ENCODE measurements around the gene KRTAP19-8. TPM values are rescaled to one million over a fixed set of nuclear protein-coding genes. Genes with fewer than 3 reads are reported as not detected.

Gene KRTAP19-8
- total and polyA plus RNA-seq, 10 of the 15 experiments (the other 5 are each of a cell fraction or from before 2014, with no cell fraction given), result not detected

DNA sequence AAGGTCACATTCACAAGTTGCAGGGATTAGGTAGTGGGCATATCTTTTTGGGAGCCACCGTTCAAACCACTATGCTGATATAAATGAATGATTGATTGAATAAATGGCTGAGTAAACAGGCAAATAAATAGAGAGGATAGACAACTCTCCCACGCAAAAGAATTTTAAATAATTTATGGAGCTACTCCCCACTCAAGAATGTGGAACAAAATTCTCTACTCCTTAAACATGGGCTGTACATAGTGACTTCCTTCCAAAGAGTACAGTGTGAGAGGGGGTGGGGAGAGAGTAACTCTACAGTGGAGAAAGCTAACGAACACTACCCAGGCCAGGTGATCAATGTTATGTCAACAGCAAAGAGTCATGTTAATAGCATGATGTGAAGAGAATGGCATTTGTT is 40.7 kb downstream of the KRTAP19-8 start:
- ChIA-PET SMC1A (ENCODE audit: uncharacterized antibody, unreplicated experiment) (no interaction called here), CTCF (interaction anchor here (0.6 kb wide), 1 partner anchor 52 kb away, joined by 5 read pairs; no protein-coding TSS in a partner anchor), RAD21 (ENCODE audit: unreplicated experiment) (no interaction called here), POLR2A (no interaction called here)
- intact Hi-C loops (cut with micrococcal nuclease; ENCODE audit: unreplicated experiment), result no loop called here
- BruUV-seq (replicated peaks), result no TSS peak
- no peak for DNase-seq (ENCODE audit: low read depth, low spot score)
- H4K20me1 ChIP-seq (ENCODE audit: control insufficient read depth, insufficient read depth), result no peaks in the 10 kb centered on the region
- H3K4me2 ChIP-seq (ENCODE audit: control insufficient read depth, insufficient read depth), result no peak overlapping the region
- H2AFZ ChIP-seq (ENCODE audit: control insufficient read depth, low read depth, low read length), result no peak overlapping the region
- H3K27ac ChIP-seq (ENCODE audit: control insufficient read depth, insufficient read depth), result no peak overlapping the region
- WGBS (ENCODE audit: insufficient coverage, insufficient replicate concordance, low lambda C conversion rate, missing lambda C conversion rate), result 0% methylated on average over 3 of the region's 3 CpGs
- H3K9me3 ChIP-seq (replicated peaks; ENCODE audit: control insufficient read depth, insufficient read depth, low read length), result no peaks in the 10 kb centered on the region
- no peak for TF ChIP-seq TCF3 (IDR thresholded peaks at IDR 0.05; ENCODE audit: borderline replicate concordance, insufficient read depth, low read depth, low read length)
- no peak for TF ChIP-seq EED (IDR thresholded peaks at IDR 0.05; ENCODE audit: low read depth)
- no peak for TF ChIP-seq NBN (IDR thresholded peaks at IDR 0.05)
- no peak for TF ChIP-seq RAD51 (IDR thresholded peaks at IDR 0.05)
- no peak for TF ChIP-seq NFYA (IDR thresholded peaks at IDR 0.05; ENCODE audit: borderline replicate concordance, low read depth, low read length)
- TF ChIP-seq TBL1XR1 (IDR thresholded peaks at IDR 0.05; ENCODE audit: low read depth, low read length), result no peak
- TF ChIP-seq, protein P1, sequence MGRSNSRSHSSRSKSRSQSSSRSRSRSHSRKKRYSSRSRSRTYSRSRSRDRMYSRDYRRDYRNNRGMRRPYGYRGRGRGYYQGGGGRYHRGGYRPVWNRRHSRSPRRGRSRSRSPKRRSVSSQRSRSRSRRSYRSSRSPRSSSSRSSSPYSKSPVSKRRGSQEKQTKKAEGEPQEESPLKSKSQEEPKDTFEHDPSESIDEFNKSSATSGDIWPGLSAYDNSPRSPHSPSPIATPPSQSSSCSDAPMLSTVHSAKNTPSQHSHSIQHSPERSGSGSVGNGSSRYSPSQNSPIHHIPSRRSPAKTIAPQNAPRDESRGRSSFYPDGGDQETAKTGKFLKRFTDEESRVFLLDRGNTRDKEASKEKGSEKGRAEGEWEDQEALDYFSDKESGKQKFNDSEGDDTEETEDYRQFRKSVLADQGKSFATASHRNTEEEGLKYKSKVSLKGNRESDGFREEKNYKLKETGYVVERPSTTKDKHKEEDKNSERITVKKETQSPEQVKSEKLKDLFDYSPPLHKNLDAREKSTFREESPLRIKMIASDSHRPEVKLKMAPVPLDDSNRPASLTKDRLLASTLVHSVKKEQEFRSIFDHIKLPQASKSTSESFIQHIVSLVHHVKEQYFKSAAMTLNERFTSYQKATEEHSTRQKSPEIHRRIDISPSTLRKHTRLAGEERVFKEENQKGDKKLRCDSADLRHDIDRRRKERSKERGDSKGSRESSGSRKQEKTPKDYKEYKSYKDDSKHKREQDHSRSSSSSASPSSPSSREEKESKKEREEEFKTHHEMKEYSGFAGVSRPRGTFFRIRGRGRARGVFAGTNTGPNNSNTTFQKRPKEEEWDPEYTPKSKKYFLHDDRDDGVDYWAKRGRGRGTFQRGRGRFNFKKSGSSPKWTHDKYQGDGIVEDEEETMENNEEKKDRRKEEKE (IDR thresholded peaks at IDR 0.05), result no peak
- TF ChIP-seq POLR2A (IDR thresholded peaks at IDR 0.05; ENCODE audit: low read depth, low read length), result no peak
- TF ChIP-seq SMAD1 (IDR thresholded peaks at IDR 0.05; ENCODE audit: low read depth, partially characterized antibody), result no peak
- TF ChIP-seq, protein P2, sequence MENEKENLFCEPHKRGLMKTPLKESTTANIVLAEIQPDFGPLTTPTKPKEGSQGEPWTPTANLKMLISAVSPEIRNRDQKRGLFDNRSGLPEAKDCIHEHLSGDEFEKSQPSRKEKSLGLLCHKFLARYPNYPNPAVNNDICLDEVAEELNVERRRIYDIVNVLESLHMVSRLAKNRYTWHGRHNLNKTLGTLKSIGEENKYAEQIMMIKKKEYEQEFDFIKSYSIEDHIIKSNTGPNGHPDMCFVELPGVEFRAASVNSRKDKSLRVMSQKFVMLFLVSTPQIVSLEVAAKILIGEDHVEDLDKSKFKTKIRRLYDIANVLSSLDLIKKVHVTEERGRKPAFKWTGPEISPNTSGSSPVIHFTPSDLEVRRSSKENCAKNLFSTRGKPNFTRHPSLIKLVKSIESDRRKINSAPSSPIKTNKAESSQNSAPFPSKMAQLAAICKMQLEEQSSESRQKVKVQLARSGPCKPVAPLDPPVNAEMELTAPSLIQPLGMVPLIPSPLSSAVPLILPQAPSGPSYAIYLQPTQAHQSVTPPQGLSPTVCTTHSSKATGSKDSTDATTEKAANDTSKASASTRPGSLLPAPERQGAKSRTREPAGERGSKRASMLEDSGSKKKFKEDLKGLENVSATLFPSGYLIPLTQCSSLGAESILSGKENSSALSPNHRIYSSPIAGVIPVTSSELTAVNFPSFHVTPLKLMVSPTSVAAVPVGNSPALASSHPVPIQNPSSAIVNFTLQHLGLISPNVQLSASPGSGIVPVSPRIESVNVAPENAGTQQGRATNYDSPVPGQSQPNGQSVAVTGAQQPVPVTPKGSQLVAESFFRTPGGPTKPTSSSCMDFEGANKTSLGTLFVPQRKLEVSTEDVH (IDR thresholded peaks at IDR 0.05; ENCODE audit: low read depth, partially characterized antibody), result no peak
- no peak for FAIRE-seq
- no peak overlapping the region for H3K9ac ChIP-seq (ENCODE audit: control insufficient read depth, insufficient read depth, low read length)
- ATAC-seq, result no peak
- in situ Hi-C loops (cut with MboI), result no loop called here
- H3K4me1 ChIP-seq (ENCODE audit: control insufficient read depth, insufficient read depth, low read length), result no peaks in the 10 kb centered on the region
- no peaks in the 10 kb centered on the region for H3K36me3 ChIP-seq (ENCODE audit: control insufficient read depth in 2 of 2, insufficient read depth in 2 of 2, low read length in 1 of 2)
- no peak overlapping the region for H3K4me3 ChIP-seq
- no peaks in the 10 kb centered on the region for H3K27me3 ChIP-seq (replicated peaks in 1 of 2; ENCODE audit: control insufficient read depth in 2 of 2, insufficient read depth in 2 of 2, low read length in 1 of 2)
- no peaks in the 10 kb centered on the region for H3K79me2 ChIP-seq (ENCODE audit: control insufficient read depth, insufficient read depth, low read length)
